GM21390 (cell line): Measurements from ENCODE around the gene SELENOT.
"Not testable (repeated sequence)": the region's sequence is repeated elsewhere in the genome, so short reads cannot be mapped to it uniquely, and the experiment has no call there.

Experiments
- ATAC-seq: cut with Tn5 transposase; IDR thresholded peaks from one replicate; pipeline ENCODE4 v1.9.1; 2021; ENCODE audit not compliant: unreplicated experiment

Gene SELENOT

DNA sequence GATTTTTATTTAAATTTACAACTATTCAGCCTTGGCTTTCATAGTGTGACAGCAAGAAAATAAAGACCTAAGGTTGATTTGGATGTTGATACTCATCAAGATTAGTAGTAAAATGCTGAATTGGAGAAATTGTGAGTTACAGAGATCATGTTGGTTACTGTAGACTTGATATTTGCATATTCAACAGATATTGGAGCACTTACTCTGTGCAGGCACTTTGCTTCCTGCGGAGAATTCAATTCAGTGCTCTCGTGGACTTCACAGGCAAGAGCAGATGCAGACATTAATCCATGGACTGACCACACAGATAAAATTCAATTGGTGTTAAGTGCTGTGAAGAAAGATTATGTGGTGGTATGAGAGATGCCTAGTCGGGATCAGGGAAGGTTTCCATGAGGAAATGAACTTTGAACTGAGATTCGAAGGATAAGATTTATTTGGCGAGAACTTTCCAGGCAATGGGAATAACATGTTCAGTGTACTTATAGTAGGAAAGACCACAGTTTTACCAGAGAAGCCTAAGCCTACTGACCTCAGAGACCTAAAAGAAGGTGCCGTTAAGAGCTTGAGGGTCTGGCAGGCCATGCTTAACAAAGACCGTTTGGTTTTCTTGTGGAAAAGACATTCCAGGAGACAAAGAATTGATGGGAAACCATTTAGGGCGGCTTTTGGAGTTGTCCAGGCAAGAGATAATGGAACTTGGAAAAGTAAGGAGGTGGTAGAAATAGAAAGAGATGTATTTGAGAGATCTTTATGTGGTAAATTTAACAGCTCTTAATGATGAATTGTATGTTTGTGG is 4.3 kb downstream of the SELENOT start:
- ATAC-seq = no peak

DNA sequence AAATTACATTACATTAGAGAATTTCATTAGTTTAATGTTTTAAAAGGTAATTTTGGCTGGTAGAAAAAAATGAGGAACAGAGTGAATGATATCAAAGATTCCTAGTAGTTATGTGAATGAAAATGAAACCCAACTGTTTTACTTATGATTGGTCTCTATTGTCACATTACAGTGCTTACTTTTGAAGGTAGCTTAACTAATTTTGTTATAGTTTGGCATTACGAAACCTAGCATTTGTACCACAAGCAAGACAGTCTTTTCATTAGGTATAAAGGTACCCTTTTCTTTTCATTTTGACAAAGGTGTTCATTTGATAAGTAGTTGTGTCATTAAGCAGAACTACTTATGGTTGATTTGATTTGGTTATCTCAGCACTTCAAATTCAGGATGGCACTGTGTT is 6.9 kb downstream of the SELENOT start:
- ATAC-seq = no peak

DNA sequence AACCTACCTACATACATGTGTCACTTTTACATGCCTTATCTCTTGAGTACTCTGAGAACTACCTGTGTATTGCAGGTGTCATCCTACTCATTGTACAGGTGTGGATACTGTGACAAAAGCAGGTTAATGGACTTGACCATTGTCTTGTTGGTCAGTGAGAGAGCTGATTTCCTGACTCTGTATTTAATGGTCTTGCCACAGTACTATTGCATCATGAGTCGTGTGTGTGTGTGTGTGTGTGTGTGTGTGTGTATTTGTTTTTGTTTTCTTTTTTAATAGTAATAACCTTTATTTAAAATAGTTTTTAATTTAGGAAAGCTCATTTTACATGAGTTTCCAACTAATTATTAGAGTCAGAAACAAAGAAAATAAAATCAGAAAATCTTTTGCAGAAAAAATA is 7.7 kb downstream of the SELENOT start:
- ATAC-seq = no peak

DNA sequence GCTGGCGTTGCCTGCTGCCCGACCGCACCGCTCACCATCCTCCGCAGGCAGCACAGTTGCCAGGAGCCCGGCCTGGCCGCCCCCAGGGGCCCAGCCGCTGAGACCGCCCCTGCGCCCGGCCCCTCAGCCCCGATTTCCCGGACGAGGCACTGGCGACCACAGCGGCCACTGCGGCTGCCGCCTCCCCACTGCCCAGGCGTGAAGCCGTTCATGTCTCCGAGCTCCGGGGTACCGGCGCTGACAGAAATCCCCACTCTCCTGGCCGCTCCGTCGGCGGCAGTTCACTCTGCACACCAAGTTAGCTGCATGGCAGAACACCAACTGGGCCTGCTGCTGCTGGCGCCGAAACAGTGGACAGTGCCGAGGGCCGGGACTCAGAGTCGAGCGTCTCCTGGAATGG is 8.5 kb downstream of the SELENOT start:
- ATAC-seq = no peak

DNA sequence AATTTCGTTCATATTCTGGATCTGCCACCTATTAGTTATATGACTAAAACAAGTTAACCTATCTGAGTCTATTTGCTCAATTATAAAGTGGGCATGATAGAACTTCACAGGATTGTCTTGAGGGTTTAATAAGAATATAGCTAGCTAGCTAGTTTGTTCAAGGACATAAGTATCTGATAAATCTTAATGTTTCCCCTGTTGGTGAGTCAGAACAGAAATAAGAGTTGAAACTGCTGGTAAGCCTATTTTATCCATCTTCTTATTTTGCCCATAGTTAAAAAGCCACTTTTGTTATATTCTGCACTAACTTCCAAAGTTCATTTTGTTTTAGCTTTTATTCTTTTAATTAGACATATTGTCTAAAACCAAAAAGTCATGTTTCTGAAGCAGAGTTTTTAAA is 9.4 kb downstream of the SELENOT start:
- ATAC-seq = no peak

DNA sequence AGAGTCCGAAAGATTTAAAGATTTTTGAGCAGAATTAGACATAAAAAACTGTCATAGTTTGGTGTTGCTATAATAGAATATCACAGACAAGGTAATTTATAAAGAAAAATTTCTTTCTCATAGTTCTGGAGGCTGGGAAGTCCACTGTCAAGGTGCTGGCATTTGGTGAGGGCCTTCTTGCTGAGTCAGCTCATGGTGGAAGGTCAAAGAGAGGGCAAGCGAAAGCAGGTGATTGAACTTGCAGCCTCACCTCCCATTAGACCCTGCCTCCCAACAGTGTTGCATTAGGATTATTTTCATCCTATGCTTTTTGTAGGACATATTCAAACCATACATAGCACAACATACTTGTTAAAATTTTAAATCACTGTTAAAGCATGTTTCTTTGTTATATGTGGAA is 9.9 kb downstream of the SELENOT start:
- no peak for ATAC-seq

DNA sequence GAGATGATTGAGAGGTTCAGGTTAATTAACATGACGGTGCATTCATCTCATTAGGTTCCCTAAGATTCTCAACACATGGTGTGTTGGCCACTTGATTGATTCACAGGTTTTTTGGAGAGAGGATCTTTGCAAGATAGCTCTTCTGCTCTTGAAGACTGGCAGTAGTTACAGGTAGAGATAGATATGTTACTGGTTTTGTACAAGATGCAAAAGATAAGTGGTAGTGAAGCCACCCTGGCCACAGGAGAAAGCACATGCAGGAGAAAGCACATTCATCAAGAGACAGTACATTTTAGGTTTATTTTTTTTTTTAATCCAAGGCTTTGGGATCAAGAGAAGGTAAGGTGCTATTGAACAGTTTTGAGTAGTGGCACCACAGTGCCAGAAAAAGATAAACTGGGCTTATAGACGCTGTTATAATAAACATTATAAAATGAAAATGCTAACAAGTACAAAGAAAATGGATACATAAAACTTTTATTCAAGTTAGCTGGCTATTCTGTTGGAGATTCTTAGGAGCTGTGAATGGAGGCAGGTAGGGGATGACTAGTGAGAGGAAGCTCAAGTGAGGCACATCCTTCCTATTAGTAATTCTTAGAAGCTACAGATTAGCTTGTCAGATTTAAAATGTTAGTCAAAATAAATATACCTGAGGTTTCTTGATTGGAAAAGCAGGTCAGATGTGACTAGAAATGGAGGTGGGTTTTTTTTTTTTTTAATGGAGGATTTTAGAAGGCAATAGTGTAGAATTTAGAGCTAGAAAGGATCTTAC is 10.8 kb downstream of the SELENOT start:
- no peak for ATAC-seq

DNA sequence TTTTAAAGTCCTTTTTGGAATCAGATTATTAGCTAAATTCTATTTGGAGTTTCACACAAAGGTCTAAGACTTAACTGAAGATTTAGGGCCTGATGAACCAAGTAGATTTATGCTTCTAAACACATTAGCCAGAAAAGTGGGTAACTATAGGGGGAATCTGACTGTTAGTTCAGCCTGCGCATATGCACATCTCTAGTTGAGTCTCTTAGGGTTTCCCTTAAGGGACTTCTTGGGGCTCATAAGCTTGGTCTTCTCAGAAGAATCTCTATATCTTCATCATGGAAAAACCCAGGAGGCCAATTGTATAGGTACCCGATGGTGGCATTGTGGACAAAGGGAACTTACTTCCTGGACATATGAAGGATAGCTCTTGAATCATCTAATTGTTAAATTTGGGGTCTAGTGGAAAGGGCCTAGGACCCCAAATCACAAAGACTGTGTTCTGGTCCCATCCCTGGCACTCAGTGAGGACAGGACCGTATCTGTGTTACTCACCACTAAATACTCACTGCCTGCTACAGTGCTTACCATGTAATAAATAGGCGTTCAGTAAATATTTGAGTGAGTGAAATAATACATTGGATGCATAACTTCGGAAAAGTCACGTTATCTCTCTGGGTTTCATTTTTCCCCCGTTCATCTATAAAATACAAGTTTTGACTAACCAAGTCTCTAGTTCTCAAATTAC is 17.0 kb downstream of the SELENOT start:
- no peak for ATAC-seq

DNA sequence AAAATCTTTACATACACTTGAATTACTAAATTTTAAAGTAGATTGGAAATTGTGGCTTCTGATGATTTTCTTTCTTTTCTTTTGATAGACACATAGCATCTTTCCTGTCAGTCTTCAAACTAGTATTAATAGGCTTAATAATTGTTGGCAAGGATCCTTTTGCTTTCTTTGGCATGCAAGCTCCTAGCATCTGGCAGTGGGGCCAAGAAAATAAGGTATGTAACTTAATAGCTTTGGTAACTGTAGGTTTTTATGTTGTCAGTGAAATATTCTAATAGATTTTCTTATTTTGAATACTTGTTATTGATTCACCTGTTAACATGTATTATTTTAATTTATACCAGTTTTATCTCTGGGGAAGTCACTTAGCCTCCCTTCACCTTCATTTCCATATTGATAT is 19.8 kb downstream of the SELENOT start:
- ATAC-seq = not testable (repeated sequence)

DNA sequence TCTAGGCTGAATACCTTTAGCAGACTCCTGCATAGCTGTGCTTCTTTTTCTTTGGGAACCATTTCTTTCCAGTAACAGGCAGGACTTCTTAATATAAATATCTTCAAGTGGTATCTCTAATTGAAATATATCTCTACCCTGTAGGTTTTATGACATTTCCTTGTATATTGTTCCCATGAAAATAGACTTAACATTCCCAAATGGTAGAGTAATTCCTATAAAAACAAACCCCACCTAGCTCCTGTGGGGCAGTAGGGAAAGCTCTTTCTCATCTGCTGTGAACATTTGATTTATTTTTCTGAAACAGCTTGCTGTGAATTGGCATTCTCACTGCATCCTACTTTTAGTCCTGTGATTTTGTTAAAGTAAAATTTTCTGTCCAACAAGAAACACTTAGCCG is 20.8 kb downstream of the SELENOT start:
- no peak for ATAC-seq

DNA sequence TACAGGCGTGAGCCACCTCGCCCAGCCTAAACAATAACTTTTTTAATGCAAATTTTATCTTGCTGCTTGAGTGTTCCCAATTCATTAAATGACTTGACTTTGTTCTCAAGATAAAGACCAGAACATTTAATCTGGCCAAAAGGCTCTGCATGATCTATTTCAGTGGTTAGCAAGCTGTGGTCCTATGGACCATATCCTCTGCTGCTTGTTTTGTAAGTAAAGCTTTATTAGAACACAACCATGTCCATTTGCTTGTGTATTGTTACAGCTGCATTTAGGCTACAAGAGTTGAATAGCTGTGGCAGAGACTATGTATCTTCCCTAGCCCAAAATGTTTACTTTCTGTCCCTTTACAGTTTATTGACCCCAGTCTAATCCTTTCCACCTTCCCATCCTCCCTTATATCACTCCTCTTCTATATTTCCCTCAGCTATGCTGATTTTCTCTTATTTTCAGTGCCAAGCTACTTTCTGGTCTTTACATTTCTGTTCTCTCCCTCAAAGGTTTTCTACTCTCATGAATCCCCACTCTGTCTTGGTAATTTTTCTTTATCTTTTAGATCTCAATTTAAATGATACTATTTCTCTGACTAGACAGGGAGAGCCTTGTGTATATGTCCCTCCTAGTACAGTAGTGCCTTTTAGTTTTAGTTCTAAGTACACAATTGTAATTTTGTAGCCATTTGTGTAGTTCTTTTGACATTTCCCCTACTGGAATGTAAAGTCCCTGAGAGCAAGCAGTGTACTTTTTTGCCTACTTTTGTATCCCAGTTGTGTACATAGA is 23.2 kb downstream of the SELENOT start:
- ATAC-seq = no peak

DNA sequence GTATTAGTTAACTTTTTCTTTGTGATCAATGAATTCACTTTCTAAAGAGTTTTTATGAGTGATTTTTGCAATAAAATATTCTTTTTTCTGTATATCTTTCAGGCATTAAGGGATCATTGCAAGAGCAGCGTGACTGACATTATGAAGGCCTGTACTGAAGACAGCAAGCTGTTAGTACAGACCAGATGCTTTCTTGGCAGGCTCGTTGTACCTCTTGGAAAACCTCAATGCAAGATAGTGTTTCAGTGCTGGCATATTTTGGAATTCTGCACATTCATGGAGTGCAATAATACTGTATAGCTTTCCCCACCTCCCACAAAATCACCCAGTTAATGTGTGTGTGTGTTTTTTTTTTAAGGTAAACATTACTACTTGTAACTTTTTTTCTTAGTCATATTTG is 24.4 kb downstream of the SELENOT start:
- no peak for ATAC-seq

DNA sequence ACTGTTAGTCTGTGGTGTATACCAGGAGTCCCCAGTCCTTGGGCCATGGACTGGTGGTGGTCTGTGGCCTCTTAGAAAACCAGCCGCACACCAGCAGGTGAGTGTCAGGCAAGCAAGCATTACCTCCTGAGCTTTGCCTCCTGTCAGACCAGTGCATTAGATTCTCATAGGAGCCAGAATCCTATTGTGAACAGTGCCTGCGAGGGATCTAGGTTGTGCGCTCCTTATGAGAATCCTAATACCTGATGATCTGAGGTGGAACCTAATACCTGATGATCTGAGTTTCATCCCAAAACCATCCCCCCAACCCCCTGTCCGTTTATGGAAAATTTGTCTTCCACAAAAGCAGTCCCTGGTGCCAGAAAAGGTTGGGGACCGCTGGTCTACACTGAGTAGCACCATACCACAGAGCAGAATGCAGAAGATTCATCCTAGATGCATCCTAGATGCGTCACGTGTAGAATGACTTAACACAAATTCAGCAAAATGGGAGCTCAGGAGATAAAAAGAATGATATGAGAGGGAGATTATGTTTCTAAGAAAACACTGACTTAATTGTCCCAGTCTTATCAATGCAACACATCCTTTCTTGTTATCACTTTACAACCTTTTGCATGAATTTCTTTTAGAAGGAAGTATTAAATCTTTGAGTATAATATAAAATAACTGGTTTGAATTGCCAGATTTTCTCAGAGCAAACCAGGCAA is 28.5 kb downstream of the SELENOT start:
- no peak for ATAC-seq

DNA sequence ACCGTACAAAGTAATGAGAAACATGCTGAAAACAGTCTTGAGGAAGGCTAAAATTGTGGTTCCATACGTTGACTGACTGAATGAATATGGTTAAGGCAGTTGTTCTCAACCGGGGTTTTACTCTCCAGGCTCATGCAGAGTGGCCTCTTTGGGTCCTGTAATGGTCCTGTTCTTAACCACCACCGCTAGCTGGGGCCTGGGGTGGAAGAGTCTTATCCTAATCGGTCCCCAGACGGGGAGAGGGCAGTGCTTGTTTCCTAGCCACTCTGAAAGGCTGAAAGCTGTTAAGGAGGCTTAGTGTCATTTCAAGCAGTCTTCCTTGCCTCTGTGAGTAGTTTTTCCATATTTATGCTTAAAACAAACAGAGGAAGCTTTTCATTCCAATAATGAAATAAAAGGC is 32.0 kb downstream of the SELENOT start:
- ATAC-seq = no peak

DNA sequence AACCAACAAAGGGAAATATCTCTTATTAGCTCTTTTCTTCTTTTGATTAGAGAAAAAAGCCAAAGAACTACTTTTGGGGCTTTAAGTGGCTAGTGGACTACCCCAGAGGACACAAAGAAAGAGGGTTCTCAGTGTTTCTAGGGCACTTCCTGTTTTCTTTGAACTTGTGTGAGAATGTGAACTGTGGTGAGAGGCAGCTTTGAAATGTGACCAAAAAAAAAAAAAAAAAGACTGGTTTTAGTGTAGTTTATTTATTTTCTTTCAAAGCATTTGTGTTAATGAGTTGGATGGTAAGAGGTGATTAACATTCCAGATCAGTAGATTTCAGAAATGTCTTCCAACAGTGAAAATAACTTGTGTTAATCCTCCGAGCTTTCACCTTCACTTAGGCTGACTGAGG is 32.4 kb downstream of the SELENOT start:
- ATAC-seq = no peak

DNA sequence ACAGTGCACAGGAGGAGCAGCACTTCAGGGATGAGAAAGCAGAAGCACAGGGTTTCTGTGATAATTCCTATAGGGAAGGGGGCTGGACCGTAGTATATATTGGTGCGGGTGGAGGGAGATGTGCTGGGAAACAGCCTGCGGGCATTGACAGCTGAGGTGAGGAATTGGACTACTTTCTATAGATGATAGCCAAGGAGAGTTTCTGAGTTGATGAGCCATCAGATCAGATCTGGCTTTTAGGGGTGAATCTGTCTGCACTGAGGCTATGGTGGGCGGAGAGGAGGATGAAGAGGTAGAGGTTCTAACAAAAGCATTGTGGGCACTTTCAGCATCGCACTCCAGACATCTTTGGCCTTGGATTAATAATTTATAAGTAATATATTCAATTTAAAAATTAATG is 33.1 kb downstream of the SELENOT start:
- no peak for ATAC-seq

DNA sequence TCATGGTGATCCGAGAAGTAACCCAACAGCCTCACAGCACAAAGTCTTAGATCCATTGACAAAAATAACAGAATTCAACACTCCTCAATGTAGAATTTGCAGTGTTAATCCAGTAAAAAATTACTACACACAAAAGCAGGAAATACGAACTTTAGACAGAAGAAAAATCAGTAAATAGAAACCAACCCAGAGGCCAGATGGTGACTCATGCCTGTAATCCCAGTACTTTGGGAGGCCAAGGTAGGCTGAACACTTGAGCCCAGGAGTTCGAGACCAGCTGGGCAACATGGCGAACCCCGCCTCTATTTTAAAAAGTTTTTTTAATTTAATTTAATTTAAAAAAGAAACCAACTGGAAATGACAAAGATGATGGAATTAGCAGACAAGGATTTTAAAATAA is 36.1 kb downstream of the SELENOT start:
- no peak for ATAC-seq

DNA sequence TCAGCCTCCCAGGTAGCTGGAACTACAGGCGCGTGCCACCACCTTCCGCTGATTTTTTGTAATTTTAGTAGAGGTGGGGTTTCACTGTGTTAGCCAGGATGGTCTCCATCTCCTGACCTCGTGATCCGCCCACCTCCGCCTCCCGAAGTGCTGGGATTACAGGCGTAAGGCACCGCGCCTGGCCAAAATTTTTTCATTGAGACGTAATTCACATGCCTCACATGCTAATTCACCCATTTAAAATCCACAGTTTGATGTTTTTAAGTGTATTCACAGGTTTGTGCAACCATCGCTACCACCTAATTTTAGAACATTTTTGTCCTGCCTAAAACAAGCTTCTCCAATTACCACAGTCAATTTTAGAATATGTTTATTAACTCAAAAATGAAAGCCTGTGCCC is 37.1 kb downstream of the SELENOT start:
- ATAC-seq = no peak

DNA sequence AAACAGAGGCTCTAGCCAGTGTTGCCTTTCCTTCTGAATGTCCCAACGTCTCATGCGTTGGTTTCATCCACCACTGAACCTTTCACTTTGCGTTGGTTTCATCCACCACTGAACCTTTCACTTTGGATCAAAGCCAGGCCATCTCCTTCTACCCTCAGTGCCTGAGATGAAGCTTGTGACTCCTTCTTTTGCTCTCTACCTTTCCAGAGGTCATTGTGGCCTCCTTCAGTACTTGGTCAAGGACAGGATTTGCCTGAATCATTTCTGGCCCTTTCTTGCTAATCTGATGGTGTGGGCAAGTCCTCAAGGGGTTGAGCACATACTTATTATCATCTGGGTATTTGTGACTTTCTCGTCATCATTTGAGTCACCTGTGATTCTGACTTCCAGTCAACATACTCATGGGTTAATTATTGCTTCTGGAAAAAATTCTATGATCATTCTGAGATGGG is 50.0 kb downstream of the SELENOT start:
- ATAC-seq = peak; percentile 77

DNA sequence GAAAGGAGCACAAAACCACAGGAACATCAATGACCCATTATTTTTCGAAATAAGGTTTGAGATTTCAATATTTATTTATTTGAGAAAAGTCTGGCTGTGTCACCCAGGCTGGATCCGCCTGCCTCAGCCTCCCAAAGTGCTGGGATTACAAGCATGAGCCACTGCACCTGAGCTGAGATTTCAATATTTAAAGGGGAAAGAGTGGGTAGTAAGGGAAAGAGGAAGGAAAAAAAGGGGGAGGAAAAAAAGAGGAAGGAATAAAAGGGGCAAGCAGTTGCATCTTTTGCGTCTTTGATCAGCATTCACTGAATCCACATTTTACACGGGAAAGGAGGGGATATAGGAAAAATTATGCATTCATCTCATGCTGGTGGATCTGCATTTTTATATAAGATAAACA is 53.2 kb downstream of the SELENOT start:
- ATAC-seq = no peak
